HL-60/S4 treated with phorbol 12-myristate 13-acetate at 8.2 ng/mL for 4 days and 3 days (cell line): ENCODE data around the gene RBBP8NL.
"Not testable (repeated sequence)": the region's sequence is repeated elsewhere in the genome, so short reads cannot be mapped to it uniquely, and the experiment has no call there.

Experiments
- in situ Hi-C: fragments of 300-500 bp; cut with MboI; formaldehyde crosslinking; loops from 2 replicates; pipeline ENCODE4 v1.15.0; 2022; ENCODE audit warnings: low sequenced_read_pairs

RBBP8NL gene

GRCh38 chr20:62377615-62378178 lies 49.6 kb downstream of the RBBP8NL start:
- in situ Hi-C loops, result no loop called here

- in situ Hi-C loops, result no loop called here
These were observed 50.3 kb downstream of the RBBP8NL start for GRCh38 chr20:62377064-62377461.

GRCh38 chr20:62376112-62377063 lies 51.0 kb downstream of the RBBP8NL start:
- in situ Hi-C loops, result no loop called here

- in situ Hi-C loops, result no loop called here
These were observed 52.8 kb downstream of the RBBP8NL start for GRCh38 chr20:62374331-62375152.

GRCh38 chr20:62373631-62374179 lies 53.6 kb downstream of the RBBP8NL start:
- in situ Hi-C loops, result not testable (repeated sequence)

GRCh38 chr20:62372042-62372993 lies 55.0 kb downstream of the RBBP8NL start:
- in situ Hi-C loops, result no loop called here

GRCh38 chr20:62371588-62372041 lies 55.7 kb downstream of the RBBP8NL start:
- in situ Hi-C loops, result no loop called here

GRCh38 chr20:62370807-62371587 lies 56.3 kb downstream of the RBBP8NL start:
- in situ Hi-C loops, result no loop called here

- in situ Hi-C loops, result no loop called here
These were observed 57.1 kb downstream of the RBBP8NL start for GRCh38 chr20:62370115-62370806.

GRCh38 chr20:62369815-62370114 lies 57.6 kb downstream of the RBBP8NL start:
- in situ Hi-C loops, result no loop called here

GRCh38 chr20:62368976-62369814 lies 58.1 kb downstream of the RBBP8NL start:
- in situ Hi-C loops, result no loop called here

- in situ Hi-C loops, result no loop called here
These were observed 58.9 kb downstream of the RBBP8NL start for GRCh38 chr20:62368392-62368975.

- in situ Hi-C loops, result no loop called here
These were observed 59.5 kb downstream of the RBBP8NL start for GRCh38 chr20:62367633-62368391.

GRCh38 chr20:62367136-62367632 lies 60.2 kb downstream of the RBBP8NL start, which contains the start of gene LAMA5:
Gene LAMA5, minus strand, starts transcription at chr20:62367312. Its CDS starts 67 bp downstream, at chr20:62367245.
- in situ Hi-C loops, result no loop called here

- in situ Hi-C loops, result no loop called here
These were observed 60.8 kb downstream of the RBBP8NL start for GRCh38 chr20:62366370-62367135.
